ENCODE results near the gene KCNQ1.

Gene KCNQ1

GRCh38 chr11:2796508-2797113, 351.8 kb downstream of the KCNQ1 start:
- TF ChIP-seq EZH2 (IDR thresholded peaks at IDR 0.05; ENCODE audit: borderline replicate concordance, low read length) (no peak), CTCF (IDR thresholded peaks at IDR 0.05; ENCODE audit: low read length) (no peak)
- no peaks in the 10 kb centered on the region for H3K79me2 ChIP-seq (ENCODE audit: insufficient read depth, low read length)

GRCh38 chr11:2797121-2797711, 352.4 kb downstream of the KCNQ1 start:
- H3K36me3 ChIP-seq (ENCODE audit: insufficient read depth, low read length): no peaks in the 10 kb centered on the region
- H3K4me3 ChIP-seq (ENCODE audit: low read depth, low read length, poor library complexity, severe bottlenecking): no peak overlapping the region
- no peaks in the 10 kb centered on the region for H3K79me2 ChIP-seq (ENCODE audit: insufficient read depth, low read length)
- no peaks in the 10 kb centered on the region for H3K27me3 ChIP-seq (ENCODE audit: insufficient read depth, low read length)
- no peak overlapping the region for H3K4me2 ChIP-seq (ENCODE audit: low read length)
- H3K9me3 ChIP-seq (ENCODE audit: low read length): no peaks in the 10 kb centered on the region
- H3K9ac ChIP-seq (ENCODE audit: low read length): no peak overlapping the region
- no peaks in the 10 kb centered on the region for H3K9me2 ChIP-seq (ENCODE audit: low read depth, low read length)
- TF ChIP-seq CTCF (IDR thresholded peaks at IDR 0.05; ENCODE audit: low read length) (no peak), EZH2 (IDR thresholded peaks at IDR 0.05; ENCODE audit: borderline replicate concordance, low read length) (no peak)
- no peak overlapping the region for H2AFZ ChIP-seq (ENCODE audit: low read length)
- no peaks in the 10 kb centered on the region for H3F3A ChIP-seq (ENCODE audit: insufficient read depth, low read length)
- no peaks in the 10 kb centered on the region for H4K20me1 ChIP-seq (ENCODE audit: insufficient read depth, low read length)
- H3K4me1 ChIP-seq (ENCODE audit: insufficient read depth, low read length, severe bottlenecking): no peaks in the 10 kb centered on the region
- H3K27ac ChIP-seq (ENCODE audit: low read depth, low read length, poor library complexity, severe bottlenecking): no peak overlapping the region

More at GRCh38 chr11:2796508-2797113, 351.8 kb downstream of the KCNQ1 start:
- no peaks in the 10 kb centered on the region for H3K9me3 ChIP-seq (ENCODE audit: low read length)
- H2AFZ ChIP-seq (ENCODE audit: low read length): no peak overlapping the region
- no peaks in the 10 kb centered on the region for H3K36me3 ChIP-seq (ENCODE audit: insufficient read depth, low read length)
- no peak overlapping the region for H3K9ac ChIP-seq (ENCODE audit: low read length)
- H3K4me2 ChIP-seq (ENCODE audit: low read length): no peak overlapping the region
- H4K20me1 ChIP-seq (ENCODE audit: insufficient read depth, low read length): no peaks in the 10 kb centered on the region
- H3K27ac ChIP-seq (ENCODE audit: low read depth, low read length, poor library complexity, severe bottlenecking): no peak overlapping the region
- no peak overlapping the region for H3K4me3 ChIP-seq (ENCODE audit: low read depth, low read length, poor library complexity, severe bottlenecking)
- no peaks in the 10 kb centered on the region for H3F3A ChIP-seq (ENCODE audit: insufficient read depth, low read length)
- H3K9me2 ChIP-seq (ENCODE audit: low read depth, low read length): no peaks in the 10 kb centered on the region
- no peaks in the 10 kb centered on the region for H3K4me1 ChIP-seq (ENCODE audit: insufficient read depth, low read length, severe bottlenecking)
- H3K27me3 ChIP-seq (ENCODE audit: insufficient read depth, low read length): no peaks in the 10 kb centered on the region

GRCh38 chr11:2797741-2798361, 353.0 kb downstream of the KCNQ1 start:
- Histone ChIP-seq H3K4me2 (ENCODE audit: low read length) (no peak overlapping the region), H3K27me3 (ENCODE audit: insufficient read depth, low read length) (no peaks in the 10 kb centered on the region), H3K27ac (ENCODE audit: low read depth, low read length, poor library complexity, severe bottlenecking) (no peak overlapping the region), H3K4me1 (ENCODE audit: insufficient read depth, low read length, severe bottlenecking) (no peaks in the 10 kb centered on the region), H2AFZ (ENCODE audit: low read length) (no peak overlapping the region), H3K9me2 (ENCODE audit: low read depth, low read length) (no peaks in the 10 kb centered on the region), H3K79me2 (ENCODE audit: insufficient read depth, low read length) (no peaks in the 10 kb centered on the region), H3K9me3 (ENCODE audit: low read length) (no peaks in the 10 kb centered on the region), H4K20me1 (ENCODE audit: insufficient read depth, low read length) (no peaks in the 10 kb centered on the region), H3K4me3 (ENCODE audit: low read depth, low read length, poor library complexity, severe bottlenecking) (no peak overlapping the region), H3K9ac (ENCODE audit: low read length) (no peak overlapping the region), H3F3A (ENCODE audit: insufficient read depth, low read length) (no peaks in the 10 kb centered on the region), H3K36me3 (ENCODE audit: insufficient read depth, low read length) (no peaks in the 10 kb centered on the region)
- TF ChIP-seq EZH2 (IDR thresholded peaks at IDR 0.05; ENCODE audit: borderline replicate concordance, low read length): no peak
- no peak for TF ChIP-seq CTCF (IDR thresholded peaks at IDR 0.05; ENCODE audit: low read length)
